Measurements from ENCODE around the gene WIPF1.

The WIPF1 gene

DNA sequence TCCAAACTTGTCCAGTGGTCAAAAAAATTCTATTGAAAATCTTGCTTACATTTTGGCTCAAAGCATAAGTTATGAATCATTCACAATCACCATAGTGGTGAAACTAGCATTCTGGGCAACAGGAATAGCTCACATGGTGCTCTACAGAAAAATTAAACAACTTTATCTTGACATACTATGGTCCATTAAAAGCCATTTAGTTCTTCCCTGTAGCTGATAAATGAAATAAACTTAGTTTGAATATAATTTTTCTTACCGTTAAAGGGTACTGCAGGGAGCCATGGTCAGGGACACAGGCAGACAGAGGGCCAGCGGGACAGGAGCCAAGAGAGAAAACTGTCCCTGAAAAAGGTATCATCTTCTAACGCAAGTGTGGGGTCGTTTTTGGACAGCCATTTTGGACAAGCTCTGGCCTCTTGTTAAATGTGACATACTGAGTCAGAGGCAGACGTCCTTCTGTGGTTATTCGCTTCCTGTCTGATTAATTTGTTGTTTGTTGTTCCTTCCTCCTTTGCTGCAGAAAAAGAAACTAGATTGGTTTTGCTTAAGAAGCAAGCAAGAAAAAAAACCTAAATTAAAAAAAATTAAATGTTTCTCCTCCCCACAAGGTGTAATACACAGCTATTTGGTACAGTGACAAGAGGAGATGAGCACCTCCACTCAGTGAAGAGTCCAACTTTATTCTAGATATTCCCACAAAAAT is at the start of gene WIPF1:
Gene WIPF1 (minus strand): TSS at position 460 of the 703 bp plus-strand sequence. CDS start 12,231 bp downstream, outside the sequence.
- no peak for DNase-seq

GRCh38 chr2:174645296-174645695 is 47.7 kb upstream of the WIPF1 start:
- DNase-seq = no peak

- no peak for DNase-seq
These were observed 46.8 kb upstream of the WIPF1 start for GRCh38 chr2:174644406-174644805.

DNA sequence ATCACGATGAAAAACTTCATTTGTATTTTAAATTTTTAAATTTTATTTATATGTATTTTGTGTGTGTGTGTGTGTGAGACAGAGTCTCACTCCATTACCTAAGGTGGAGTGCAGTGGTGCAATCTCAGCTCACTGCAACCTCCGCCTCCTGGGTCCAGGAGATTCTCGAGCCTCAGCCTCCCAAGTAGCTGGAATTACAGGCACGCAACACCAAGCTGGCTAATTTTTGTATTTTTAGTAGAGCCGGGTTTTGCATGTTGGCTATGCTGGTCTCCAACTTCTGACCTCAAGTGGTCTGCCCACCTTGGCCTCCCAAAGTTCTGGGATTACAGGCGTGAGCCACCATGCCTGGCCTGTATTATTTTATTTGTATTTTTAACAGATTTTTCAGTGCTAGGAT is 45.8 kb upstream of the WIPF1 start:
- DNase-seq = no peak

DNA sequence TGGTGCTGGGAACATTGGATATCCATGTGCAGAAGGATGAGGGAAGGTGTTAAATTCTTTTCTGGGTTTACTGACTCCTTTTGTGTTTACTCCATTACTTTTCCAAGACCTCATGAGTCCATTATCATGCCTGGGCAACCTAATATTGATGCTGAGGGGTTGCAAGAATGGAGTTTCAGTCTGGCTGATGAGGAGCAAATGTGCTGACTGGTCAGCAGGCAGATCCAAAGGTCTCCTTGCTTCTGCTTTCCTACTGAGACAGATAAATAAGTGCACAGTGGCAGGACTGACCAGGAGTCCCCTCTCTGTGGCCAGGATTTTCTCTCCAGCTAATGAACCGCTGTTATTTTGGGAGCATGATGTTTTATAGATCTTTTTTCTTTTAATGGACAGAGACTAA is 43.6 kb upstream of the WIPF1 start:
- no peak for DNase-seq

DNA sequence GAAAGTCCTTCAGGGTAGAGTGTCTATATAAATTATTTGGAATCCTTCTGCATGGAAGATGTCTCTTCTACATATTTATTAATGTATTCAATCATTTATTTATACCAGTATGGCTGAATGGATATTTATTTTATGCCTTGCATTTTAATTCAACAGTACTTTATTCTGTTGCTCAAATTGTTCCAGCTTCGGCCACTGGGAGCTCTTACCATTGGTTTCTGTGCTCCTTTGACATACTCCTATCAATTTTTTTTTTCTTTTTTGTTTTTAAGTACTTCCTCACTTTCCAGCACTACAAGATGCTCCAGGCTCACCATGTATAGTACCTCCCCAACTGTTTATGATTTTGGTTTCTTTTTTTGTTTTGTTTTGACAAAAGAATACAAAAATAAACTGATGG is 39.4 kb upstream of the WIPF1 start:
- no peak for DNase-seq

- DNase-seq = no peak
These were observed 38.3 kb upstream of the WIPF1 start for GRCh38 chr2:174635776-174636404.

GRCh38 chr2:174635015-174635593 is 37.5 kb upstream of the WIPF1 start:
- DNase-seq = no peak

GRCh38 chr2:174634130-174635014 is 36.8 kb upstream of the WIPF1 start:
- DNase-seq = no peak

DNA sequence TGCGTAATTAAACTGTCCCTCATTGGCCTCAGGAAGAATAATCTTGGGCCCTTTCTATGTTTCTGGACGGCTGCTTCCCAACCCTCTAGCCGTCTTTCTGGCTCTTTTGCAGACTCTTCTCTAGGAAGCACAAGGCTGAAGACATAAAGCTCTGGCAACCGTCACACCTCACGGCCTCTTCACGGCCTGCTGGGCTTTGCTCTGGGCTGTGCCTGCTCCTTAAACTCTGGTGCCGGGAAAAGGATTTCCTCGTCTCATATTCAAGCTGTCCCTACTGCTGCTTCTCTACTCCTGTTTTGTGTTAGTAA is 36.0 kb upstream of the WIPF1 start:
- DNase-seq = no peak

GRCh38 chr2:174632841-174633622 is 35.4 kb upstream of the WIPF1 start:
- no peak for DNase-seq

GRCh38 chr2:174631009-174631981 is 33.7 kb upstream of the WIPF1 start:
- no peak for DNase-seq

DNA sequence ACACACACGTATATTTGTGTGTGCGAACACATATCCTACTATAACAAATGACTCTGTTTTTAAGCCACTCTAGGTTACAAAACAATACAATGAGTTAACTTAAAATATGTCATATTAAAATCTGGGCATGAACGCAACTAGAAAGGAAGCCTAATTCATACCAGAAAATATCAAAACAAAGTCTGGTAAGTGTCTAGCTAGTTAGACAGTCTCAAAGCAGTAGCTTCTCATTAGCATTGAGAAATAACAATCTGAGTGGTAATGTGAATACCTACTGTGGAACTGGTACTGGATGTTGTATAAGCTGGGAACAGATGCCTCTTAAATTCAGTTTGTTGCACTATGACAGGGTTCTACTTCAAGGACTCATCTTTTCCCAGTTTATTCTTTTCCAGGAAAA is 32.5 kb upstream of the WIPF1 start:
- no peak for DNase-seq

GRCh38 chr2:174629506-174629905 is 31.9 kb upstream of the WIPF1 start:
- no peak for DNase-seq

DNA sequence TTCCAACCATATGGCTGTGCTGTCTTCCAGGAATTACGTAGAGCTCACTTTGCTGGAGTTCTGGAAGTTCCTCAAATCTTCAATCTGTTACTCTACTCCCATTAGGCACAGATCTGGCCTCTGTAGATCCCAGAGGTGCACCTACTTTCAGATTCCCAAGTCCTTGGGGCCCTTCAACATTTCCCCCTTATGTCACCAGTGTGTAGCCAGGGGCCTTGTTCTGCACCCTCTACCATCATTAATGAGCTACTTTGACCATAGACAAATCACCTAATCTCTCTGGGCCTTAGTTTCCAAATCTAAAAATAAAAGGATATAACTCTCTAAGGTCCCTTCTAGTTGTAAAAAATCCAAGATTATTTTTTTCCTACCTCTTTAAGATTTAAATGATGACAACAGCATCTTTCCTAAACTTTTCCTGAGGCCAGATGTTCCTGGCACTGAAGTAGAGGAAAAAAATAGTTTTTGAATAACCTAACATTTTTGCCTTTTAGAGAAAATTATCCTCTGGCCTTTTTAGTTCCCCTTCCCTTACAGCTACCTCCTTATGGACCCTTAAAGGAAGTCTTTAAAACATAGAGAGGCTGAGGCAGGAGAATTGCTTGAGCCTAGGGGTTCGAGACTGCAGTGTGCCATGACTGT is 31.0 kb upstream of the WIPF1 start:
- no peak for DNase-seq

DNA sequence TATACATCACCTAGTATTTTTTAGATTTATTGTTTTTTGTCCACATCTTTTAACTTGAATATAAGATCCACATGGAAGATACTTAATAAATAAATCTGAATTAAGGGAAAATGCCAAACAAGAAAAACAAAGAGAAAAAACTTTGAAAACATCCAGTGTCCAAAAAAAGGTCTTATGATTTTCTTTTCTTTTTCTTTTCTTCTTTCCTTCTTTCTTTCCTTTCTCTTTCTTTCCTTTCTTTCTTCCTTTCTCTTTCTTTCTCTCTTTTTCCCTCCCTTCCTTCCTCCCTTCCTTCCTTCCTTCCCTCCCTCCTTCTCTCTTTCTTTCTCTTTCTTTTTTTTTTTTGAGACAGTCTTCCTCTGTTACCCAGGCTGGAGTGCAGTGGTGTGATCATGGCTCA is 29.6 kb upstream of the WIPF1 start:
- DNase-seq = no peak

- DNase-seq = no peak
These were observed 27.4 kb upstream of the WIPF1 start for GRCh38 chr2:174624895-174625430.

DNA sequence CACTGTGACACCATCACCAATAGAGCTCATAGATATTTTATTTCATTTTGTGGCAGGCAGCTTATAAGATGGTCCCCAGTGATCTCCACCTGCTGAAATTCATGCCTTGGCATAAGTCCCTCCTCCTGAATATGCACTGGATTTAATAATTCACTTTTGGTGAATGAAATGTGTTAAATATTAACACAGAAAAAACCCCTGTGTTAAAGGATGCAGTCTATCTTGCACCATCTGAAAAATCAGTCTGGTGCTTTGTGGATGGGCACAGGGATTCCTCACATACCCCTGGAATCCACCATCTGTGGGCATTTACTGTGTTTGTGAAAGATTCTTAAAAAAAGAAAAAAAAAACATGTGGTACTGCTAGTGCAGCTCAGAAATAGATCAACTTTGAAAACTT is 26.1 kb upstream of the WIPF1 start:
- no peak for DNase-seq

DNA sequence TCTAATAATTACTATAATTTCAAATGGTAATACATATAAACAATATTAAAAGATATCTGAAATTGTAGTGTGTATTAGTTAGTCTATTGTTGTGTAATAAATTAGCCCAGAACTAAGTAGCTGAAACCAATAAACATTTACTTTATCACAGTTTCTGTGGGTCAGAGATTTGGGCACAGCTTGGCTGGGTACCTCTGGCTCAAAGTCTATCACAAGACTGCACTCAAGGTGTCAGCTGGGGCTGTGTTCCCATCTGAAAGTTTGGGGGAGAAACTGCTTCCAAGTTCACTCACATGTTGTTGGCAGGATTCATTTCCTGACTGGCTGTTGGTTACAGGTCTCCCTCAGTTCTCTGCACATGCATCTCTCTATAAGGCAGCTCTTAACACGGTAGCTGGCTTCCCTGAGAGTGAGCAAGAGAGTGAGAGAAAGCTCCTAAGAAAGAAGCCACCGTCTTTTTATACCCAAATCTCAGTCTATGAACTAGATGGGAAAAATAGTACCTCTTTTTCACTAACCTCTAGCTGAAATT is 25.6 kb upstream of the WIPF1 start:
- no peak for DNase-seq

GRCh38 chr2:174621323-174621722 is 23.7 kb upstream of the WIPF1 start:
- DNase-seq = no peak
